Activated CD4-positive, alpha-beta T cell treated with anti-CD3 and anti-CD28 coated beads, Interleukin-2, amount 10 ng/mL, durations not matched to agents 24 days and 14 days (primary cell): ENCODE measurements around the gene PFN1. TPM values are rescaled to one million over a fixed set of nuclear protein-coding genes. Genes with fewer than 3 reads are reported as not detected.

Experiments used
- DNase-seq: peaks from one replicate; pipeline ENCODE4 v3.0.0; 2022
- H3K27ac Mint-ChIP-seq: one replicate; pipeline ENCODE4 v1.8.0; 2022; ENCODE audit warnings: mild to moderate bottlenecking, mixed read lengths
- H3K27me3 Mint-ChIP-seq: one replicate; pipeline ENCODE4 v1.8.0; 2022; ENCODE audit warnings: mixed read lengths
- H3K36me3 Mint-ChIP-seq: one replicate; pipeline ENCODE4 v1.8.0; 2022; ENCODE audit warnings: low read depth, mild to moderate bottlenecking, mixed read lengths
- H3K4me1 Mint-ChIP-seq: one replicate; pipeline ENCODE4 v1.8.0; 2021; ENCODE audit warnings: mixed read lengths
- H3K4me3 Mint-ChIP-seq: one replicate; pipeline ENCODE4 v1.8.0; 2022; ENCODE audit warnings: mild to moderate bottlenecking, moderate library complexity, mixed read lengths
- H3K9me3 Mint-ChIP-seq: one replicate; pipeline ENCODE4 v1.8.0; 2021; ENCODE audit warnings: mixed read lengths
- intact Hi-C: fragments of 100-400 bp; cut with micrococcal nuclease; formaldehyde crosslinking; loops from one replicate; pipeline ENCODE4 v1.15.1; 2023
- total RNA-seq: library from RNA; stranded (reverse); gene quantifications from 2 replicates; pipeline ENCODE4 v1.2.3, GENCODE V29; 2022

The PFN1 gene
- total RNA-seq, 1 donor from 2014 or later = 1,471 TPM

DNA sequence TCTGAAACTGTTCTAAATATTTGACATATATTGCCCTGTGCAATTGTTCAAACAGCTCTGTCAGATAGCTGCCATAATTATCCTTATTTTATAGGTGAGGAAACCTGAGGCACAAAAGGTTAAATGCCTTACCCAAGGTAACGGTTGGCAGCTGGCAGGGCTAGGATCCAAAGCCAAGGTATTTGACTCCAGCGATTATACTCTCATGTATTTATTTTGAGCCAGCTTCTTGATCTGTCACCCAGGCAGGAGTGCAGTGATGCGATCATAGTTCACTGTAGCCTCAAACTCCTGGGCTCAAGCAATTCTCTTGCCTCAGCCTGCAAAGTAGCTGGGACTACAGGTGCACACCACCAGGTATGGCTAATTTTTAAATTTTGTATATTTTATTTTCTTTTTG lies 9.8 kb upstream of the PFN1 start:
- peaks cover 31% of the 10 kb centered on the region for H3K36me3 Mint-ChIP-seq
- no peak overlapping the region for H3K27ac Mint-ChIP-seq
- H3K4me1 Mint-ChIP-seq = peaks cover 6% of the 10 kb centered on the region
- no peaks in the 10 kb centered on the region for H3K9me3 Mint-ChIP-seq
- no peaks in the 10 kb centered on the region for H3K27me3 Mint-ChIP-seq
- H3K4me3 Mint-ChIP-seq = no peak overlapping the region
- intact Hi-C loops = no loop called here
- no peak for DNase-seq

DNA sequence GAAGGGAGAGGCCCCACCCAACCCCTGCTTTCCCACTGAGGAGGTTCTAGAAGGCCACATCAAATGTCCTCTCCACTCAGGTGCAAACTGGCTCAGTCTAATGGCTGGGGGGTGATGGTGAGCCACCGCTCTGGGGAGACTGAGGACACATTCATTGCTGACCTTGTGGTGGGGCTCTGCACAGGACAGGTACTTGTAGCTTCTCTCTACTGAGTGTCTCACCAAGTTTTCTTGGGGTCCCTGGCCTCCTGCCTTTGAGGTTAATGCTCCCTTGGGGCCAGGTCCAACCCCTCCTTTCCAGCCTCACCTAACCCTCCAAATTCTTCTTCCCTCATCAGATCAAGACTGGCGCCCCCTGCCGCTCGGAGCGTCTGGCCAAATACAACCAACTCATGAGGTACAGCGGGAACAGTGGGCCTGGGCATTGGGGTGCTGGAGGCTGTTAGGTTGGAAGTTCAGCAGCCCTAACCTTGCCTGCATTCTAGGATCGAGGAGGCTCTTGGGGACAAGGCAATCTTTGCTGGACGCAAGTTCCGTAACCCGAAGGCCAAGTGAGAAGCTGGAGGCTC lies 8.2 kb upstream of the PFN1 start:
- peaks cover 9% of the 10 kb centered on the region for H3K4me1 Mint-ChIP-seq
- H3K4me3 Mint-ChIP-seq = no peak overlapping the region
- no peak overlapping the region for H3K27ac Mint-ChIP-seq
- DNase-seq = peak; percentile 84
- intact Hi-C loops = no loop called here
- H3K27me3 Mint-ChIP-seq = no peaks in the 10 kb centered on the region
- no peaks in the 10 kb centered on the region for H3K9me3 Mint-ChIP-seq
- H3K36me3 Mint-ChIP-seq = peaks cover 28% of the 10 kb centered on the region

DNA sequence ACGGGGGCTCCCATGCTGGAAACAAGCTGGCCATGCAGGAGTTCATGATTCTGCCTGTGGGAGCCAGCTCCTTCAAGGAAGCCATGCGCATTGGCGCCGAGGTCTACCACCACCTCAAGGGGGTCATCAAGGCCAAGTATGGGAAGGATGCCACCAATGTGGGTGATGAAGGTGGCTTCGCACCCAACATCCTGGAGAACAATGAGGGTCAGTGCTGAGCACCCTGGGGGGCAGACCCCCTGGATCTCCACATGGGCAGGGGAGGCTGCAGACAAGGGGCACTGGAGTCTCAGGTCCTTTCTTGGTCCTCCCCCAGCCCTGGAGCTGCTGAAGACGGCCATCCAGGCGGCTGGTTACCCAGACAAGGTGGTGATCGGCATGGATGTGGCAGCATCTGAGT lies 6.8 kb upstream of the PFN1 start:
- intact Hi-C loops = no loop called here
- Mint-ChIP-seq H3K36me3 (peaks cover 23% of the 10 kb centered on the region), H3K4me3 (no peak overlapping the region), H3K27ac (no peak overlapping the region), H3K27me3 (no peaks in the 10 kb centered on the region), H3K9me3 (no peaks in the 10 kb centered on the region), H3K4me1 (peaks cover 23% of the 10 kb centered on the region)
- no peak for DNase-seq

DNA sequence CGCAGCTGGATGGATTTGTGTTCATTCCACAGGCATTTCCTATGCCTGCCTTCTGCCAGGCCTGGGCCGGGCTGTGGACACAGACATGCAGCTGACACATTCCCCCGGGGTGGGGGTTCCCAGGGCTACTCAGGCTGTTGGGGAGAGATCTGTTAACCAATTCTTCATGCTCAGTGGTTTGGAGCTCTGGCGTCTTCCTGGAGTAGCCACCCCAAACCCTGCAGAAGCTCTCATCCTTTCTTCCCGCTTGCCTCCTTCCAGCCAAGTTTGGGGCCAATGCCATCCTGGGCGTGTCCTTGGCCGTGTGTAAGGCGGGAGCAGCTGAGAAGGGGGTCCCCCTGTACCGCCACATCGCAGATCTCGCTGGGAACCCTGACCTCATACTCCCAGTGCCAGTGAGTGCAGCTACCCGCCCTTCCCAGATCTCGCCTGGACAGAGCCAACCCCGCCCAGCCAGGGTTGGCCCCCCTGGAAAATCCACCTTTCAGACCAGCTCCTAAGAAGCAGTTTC lies 5.2 kb upstream of the PFN1 start:
- Mint-ChIP-seq H3K27me3 (no peaks in the 10 kb centered on the region), H3K4me1 (peaks cover 24% of the 10 kb centered on the region), H3K27ac (no peak overlapping the region), H3K36me3 (peaks cover 19% of the 10 kb centered on the region), H3K4me3 (no peak overlapping the region), H3K9me3 (no peaks in the 10 kb centered on the region)
- DNase-seq = no peak
- intact Hi-C loops = no loop called here

DNA sequence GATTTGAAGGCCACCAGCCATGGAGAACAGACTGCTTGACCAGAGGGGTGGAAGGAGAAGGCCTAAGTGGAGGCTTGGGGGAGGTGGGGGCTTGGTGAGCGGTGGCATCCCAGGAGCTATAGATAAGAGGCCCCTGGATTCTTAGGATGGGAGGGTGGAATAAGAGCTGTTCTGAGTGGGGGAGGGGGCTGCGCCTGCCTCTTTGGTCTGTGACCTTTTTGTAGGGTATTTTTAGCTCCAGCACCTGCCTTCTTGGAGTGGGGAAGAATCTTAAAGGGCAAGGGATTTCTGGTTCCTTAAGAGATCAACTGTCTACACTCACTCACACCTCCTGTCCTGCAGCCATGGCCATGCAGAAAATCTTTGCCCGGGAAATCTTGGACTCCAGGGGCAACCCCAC lies 3.2 kb upstream of the PFN1 start:
- DNase-seq = no peak
- intact Hi-C loops = no loop called here
- peak overlapping the region; percentile 95 for H3K4me3 Mint-ChIP-seq
- peaks cover 26% of the 10 kb centered on the region for H3K4me1 Mint-ChIP-seq
- no peaks in the 10 kb centered on the region for H3K9me3 Mint-ChIP-seq
- H3K27me3 Mint-ChIP-seq = no peaks in the 10 kb centered on the region
- H3K36me3 Mint-ChIP-seq = peaks cover 22% of the 10 kb centered on the region
- peak overlapping the region; percentile 95 for H3K27ac Mint-ChIP-seq

DNA sequence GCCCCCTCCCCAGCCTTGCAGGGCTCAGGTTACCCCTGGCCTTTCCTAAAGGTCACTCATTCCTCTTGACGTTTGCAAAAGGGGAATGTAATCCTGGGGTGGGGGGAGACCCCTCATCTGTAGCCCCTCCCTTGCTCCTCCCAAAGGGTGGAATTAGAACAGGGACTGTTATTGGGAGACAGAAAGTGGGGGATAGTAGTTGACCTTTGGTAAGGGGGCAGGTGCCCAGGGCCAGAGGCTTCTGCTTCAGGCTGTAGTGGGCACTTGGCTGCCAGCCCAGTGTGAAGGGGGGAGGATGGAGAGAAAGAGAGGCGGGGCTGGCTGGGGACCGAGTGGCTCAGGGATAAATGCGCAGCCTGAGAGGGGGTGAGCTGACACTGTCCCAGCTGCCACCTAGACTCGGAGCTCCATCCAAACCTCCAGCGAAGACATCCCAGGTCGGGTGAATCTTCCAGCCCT lies 2.4 kb upstream of the PFN1 start, which contains the start of gene ENO3:
Gene ENO3, plus strand, starts transcription at position 374 of the 459 bp plus-strand sequence. CDS start 711 bp downstream, outside the sequence.
- peak within 1 kb of the TSS; percentile 95 for H3K4me3 Mint-ChIP-seq
- H3K36me3 Mint-ChIP-seq = peaks cover 24% of the 10 kb centered on the region
- intact Hi-C loops = no loop called here
- H3K27ac Mint-ChIP-seq = peak within 1 kb of the TSS; percentile 95
- no peaks in the 10 kb centered on the region for H3K9me3 Mint-ChIP-seq
- H3K27me3 Mint-ChIP-seq = no peaks in the 10 kb centered on the region
- peaks cover 27% of the 10 kb centered on the region for H3K4me1 Mint-ChIP-seq
- no peak for DNase-seq

DNA sequence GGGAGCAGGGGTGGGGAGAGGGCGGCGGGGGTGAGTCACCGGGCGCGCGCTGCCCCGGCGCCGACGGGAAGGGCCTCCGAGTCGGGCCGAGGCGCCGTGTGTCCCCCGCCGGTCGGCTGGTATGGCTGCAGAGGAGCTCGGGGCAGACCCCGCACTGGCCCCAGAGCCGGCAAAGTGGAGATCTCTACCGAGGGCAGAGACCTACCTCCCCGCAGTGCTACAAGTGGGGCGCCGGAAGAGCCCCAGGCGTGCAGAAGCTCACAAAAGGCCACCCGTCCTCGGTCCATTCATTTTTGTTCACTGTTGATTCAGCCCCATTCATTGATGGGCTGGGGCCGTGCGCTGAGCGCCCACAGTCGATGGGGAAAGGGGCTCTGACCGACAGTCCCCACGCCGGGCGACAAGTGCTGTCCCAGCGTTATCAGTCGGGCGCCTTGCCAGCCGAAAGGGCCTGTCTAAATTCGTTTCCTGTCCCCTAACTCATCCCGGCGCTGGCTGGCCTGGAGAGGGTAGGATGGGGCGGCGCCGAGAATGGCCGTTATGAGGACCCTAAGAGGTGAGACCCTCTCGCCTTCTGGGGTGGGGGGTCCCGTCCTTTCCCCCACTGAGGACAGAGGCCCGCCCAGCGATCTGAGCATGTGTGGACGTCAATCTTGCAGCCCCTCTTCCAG lies 1.9 kb upstream of the PFN1 start:
- no peak for DNase-seq
- no peaks in the 10 kb centered on the region for H3K27me3 Mint-ChIP-seq
- peak overlapping the region; percentile 95 for H3K27ac Mint-ChIP-seq
- H3K4me1 Mint-ChIP-seq = peaks cover 32% of the 10 kb centered on the region
- H3K4me3 Mint-ChIP-seq = peak overlapping the region; percentile 95
- intact Hi-C loops = no loop called here
- H3K36me3 Mint-ChIP-seq = peaks cover 29% of the 10 kb centered on the region
- H3K9me3 Mint-ChIP-seq = no peaks in the 10 kb centered on the region

DNA sequence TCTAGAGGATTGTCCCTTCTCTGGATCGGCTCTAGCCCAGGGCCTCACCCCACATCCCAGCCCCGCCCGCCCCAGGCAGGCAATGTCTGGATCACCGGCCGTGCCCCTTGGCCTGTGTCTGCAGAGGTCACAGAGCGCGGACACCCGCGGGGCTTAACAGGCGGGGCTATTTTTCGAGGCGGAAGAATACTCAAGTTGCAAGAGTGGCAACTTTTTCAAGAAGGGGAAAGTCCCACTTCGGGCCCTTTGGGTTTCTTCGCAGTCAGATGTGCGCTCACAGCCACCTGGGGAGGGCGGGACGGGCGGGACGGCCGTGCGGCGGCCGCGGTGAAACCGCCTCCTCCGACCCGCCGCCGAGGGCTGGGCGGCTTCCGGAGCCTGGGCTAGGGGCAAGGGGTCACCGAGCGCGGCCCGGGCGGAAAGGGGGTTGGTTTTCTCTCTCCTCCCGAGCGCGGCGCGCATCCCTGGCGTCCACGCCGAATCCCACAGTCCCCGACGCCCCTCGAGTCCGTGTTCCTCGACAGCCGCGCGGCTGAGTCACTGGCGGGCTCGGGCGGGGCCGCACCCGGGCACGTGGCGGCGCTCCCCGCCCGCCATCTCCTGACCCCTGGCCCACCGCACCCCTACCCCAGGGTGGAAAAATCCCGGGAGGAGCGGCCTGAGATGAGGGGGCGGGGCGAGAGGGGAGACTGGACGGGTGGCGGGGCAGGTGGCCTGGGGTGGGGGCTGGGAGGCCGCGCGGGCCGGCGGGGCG lies 1.2 kb upstream of the PFN1 start:
- no peaks in the 10 kb centered on the region for H3K9me3 Mint-ChIP-seq
- peak; percentile 93 for DNase-seq
- H3K4me1 Mint-ChIP-seq = peaks cover 40% of the 10 kb centered on the region
- peak overlapping the region; percentile 95 for H3K4me3 Mint-ChIP-seq
- intact Hi-C loops = loop anchor here (2.0 to 10.0 kb wide), 3 partner anchors 38 to 585 kb away; partner anchors contain the start of genes CAMTA2, INCA1, KIF1C and UBE2G1
- H3K27me3 Mint-ChIP-seq = no peaks in the 10 kb centered on the region
- H3K36me3 Mint-ChIP-seq = peaks cover 36% of the 10 kb centered on the region
- H3K27ac Mint-ChIP-seq = peak overlapping the region; percentile 99

DNA sequence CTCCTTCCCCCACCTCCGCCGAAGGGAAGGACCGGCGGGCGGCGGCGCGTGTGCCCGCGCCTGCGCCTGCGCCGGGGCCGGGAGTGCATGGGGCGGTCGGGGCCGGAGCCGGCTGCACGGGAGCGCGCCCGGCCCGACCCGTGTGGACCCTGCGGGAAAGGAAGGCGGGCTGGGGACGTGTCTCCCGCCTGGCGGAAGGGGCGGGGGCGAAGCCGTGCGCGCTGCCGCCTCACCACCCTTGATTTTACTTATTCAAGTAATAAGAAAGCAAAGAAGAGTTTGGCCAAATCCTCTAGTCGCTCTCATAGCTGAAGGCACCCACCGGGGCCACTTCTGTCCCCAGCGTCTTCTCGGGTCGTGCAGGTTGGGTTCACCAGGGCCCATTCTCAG lies 596 bp upstream of the PFN1 start:
- Mint-ChIP-seq H3K4me3 (peak overlapping the region; percentile 95), H3K4me1 (peaks cover 44% of the 10 kb centered on the region), H3K27me3 (no peaks in the 10 kb centered on the region), H3K27ac (peak overlapping the region; percentile 99), H3K9me3 (no peaks in the 10 kb centered on the region), H3K36me3 (peaks cover 40% of the 10 kb centered on the region)
- DNase-seq = peak; percentile 94
- intact Hi-C loops = loop anchor here (1.0 to 10.0 kb wide), 5 partner anchors 9 to 584 kb away; partner anchors contain the start of genes CAMTA2, INCA1, KIF1C and RNF167

DNA sequence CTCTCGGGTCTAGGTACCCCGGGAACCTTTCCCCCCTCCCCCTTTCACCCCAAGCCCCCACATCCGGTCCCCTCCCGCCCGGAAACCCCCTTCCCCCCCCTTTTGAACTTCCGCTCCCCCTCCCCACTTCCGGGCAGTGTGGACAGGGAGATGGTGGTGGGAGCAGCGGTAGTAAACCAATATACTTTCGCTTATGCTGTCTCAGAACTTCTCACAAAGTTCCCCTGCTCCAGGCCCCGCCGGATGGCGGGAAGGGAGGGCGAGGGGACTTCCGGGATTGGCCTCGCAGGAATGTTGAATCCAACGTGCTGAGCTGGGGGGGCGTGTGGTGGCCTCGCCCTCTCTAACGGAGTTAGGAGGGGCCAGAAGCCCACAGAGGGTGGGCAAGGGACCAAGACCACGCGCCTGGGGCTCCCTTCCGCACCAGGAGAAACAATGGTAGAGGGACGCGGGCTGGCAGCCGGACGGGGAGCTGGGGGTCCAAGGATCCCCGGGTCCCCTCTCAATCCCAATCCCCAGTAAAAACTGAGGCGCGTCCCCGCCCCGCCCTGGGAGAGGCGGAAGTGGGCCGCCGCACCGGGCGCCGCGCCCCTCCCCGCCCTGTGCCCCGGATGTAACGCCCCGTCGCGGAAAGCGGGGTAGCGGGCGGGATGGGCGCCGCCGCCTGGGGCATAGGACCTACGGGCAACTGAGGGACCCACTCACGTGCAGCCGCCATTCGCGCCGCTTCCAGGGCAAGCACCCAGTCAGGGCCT lies 742 bp downstream of the PFN1 start:
- intact Hi-C loops = loop anchor here (1.0 to 10.0 kb wide), 5 partner anchors 7 to 583 kb away; partner anchors contain the start of genes CAMTA2, INCA1, KIF1C and RNF167
- Mint-ChIP-seq H3K27ac (peak overlapping the region; percentile 99), H3K9me3 (no peaks in the 10 kb centered on the region), H3K27me3 (no peaks in the 10 kb centered on the region), H3K4me3 (peak overlapping the region; percentile 95), H3K36me3 (peaks cover 49% of the 10 kb centered on the region), H3K4me1 (peaks cover 53% of the 10 kb centered on the region)
- DNase-seq = peak; percentile 93

DNA sequence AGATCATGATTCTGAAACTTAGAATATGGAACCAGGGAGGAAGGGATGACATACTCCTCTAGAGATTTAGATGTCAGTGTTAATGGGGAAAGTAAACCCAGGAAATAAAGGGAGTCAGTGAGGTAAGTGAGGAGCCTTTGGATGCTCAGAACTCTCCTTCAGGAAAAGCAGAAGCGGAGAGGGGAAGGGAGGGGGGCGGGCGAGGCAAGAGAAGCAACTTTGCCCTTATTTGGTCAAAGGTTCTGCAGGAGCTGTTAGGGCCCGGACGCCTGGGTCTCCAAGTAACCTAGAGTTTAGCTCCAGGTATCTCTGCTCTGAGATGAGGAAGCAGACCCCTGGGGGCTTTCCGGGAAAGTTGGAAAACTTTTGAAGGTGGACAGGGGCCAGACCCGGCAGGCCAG lies 1.3 kb downstream of the PFN1 start:
- intact Hi-C loops = loop anchor here (5.0 to 10.0 kb wide), 2 partner anchors 40 to 582 kb away; partner anchors contain the start of genes CAMTA2 and UBE2G1
- peaks cover 55% of the 10 kb centered on the region for H3K36me3 Mint-ChIP-seq
- H3K27ac Mint-ChIP-seq = peak overlapping the region; percentile 95
- H3K27me3 Mint-ChIP-seq = no peaks in the 10 kb centered on the region
- peaks cover 58% of the 10 kb centered on the region for H3K4me1 Mint-ChIP-seq
- no peak for DNase-seq
- no peaks in the 10 kb centered on the region for H3K9me3 Mint-ChIP-seq
- H3K4me3 Mint-ChIP-seq = peak overlapping the region; percentile 95

DNA sequence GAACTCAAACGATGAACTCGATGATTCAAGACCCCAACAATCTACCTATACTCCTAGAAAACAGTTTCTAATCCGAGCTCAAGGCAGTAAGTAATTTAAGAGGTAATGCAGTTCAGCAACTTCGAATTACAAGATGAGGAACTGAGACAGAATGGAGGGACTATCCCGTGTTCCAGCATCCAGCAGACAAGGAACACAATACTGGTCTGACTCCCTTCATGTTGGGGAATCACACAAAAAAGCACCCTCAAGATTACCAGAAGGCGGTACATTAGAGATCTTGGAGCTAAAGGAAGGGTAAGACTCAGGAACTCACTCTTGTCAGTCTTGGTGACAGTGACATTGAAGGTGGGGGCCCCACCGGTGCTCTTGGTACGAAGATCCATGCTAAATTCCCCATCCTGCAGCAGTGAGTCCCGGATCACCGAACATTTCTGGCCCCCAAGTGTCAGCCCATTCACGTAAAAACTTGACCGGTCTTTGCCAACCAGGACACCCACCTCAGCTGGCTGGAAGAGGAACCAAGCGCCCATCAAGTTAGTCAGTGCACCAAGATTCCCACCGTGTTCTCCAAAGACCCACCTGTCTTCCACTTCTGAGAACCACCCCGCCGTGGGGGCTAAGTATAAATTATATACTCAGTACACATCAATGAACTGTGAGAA lies 1.9 kb downstream of the PFN1 start:
- H3K9me3 Mint-ChIP-seq = no peaks in the 10 kb centered on the region
- H3K27me3 Mint-ChIP-seq = no peaks in the 10 kb centered on the region
- H3K27ac Mint-ChIP-seq = peak overlapping the region; percentile 95
- intact Hi-C loops = loop anchor here (5.0 to 10.0 kb wide), 2 partner anchors 41 to 582 kb away; partner anchors contain the start of genes CAMTA2 and UBE2G1
- peaks cover 61% of the 10 kb centered on the region for H3K36me3 Mint-ChIP-seq
- DNase-seq = peak; percentile 71
- peak overlapping the region; percentile 95 for H3K4me3 Mint-ChIP-seq
- H3K4me1 Mint-ChIP-seq = peaks cover 59% of the 10 kb centered on the region
